Measurements from ENCODE around the gene KRT37. TPM values are rescaled to one million over a fixed set of nuclear protein-coding genes. Genes with fewer than 3 reads are reported as not detected.

KRT37 gene
- not detected in 2 replicates for total RNA-seq

GRCh38 chr17:41424111-41424635, at the start of gene KRT37:
Gene KRT37, minus strand, starts transcription at chr17:41424585. Its CDS starts 62 bp downstream, at chr17:41424523.

DNA sequence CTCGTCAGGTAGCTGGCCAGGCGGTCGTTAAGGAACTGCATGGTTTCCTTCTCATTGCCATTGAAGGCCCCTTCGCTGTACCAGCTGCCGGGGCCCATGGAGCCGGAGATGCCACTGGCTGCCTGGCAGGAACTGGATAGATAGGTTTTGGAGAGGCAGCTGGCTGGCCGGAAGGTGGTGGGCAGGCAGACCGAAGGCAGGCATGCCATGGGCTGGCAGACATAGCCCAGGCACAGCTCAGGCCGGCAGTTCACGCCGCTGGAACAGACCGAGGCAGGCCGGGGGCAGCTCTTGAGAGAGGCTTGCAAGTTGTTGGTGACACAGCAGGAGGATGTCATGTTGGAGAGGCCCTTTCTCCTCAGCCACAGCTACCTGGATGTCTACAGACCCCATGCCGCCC, 42.6 kb upstream of the KRT37 start, which contains the start of gene KRT32:
Gene KRT32, minus strand, starts transcription at position 399 of the 400 bp plus-strand sequence. Its CDS starts 61 bp downstream, at position 338.

GRCh38 chr17:41440531-41441033, 16.2 kb upstream of the KRT37 start, which contains the start of gene KRT38:
Gene KRT38, minus strand, starts transcription at chr17:41440983. Its CDS starts 62 bp downstream, at chr17:41440921.

DNA sequence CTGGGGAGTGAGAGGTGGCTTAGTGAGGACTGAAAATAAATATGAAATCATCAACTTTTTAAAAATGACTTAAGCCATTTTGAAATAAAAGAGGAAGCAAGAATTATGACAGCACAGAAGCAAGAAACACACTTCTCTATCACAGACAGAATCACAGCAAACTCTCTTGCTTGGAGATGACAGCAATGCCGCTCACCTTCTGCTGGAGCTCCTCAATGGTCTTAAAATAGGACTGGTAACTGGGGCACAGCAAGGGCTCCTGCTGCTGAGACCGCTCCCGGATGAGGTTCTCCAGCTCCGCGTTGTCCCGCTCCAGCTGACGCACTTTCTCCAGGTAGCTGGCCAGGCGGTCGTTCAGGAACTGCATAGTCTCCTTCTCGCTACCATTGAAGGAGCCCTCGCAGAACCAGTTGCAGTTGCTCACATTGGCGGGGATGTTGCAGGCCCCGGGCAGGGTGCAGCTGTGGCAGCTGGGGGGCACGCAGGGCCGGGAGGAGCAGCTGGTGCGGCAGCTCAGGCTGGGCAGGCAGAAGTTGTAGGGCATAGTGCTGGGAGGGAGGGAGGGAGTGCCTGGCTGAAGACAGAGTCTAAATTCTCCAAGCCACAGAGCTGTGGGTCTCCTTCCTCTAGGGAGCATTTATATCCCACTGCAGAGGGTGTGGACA, 27.3 kb downstream of the KRT37 start, which contains the start of gene KRT31:
Gene KRT31, minus strand, starts transcription at position 613 of the 665 bp plus-strand sequence. Its CDS starts 69 bp downstream, at position 544.

GRCh38 chr17:41381943-41382342, 42.4 kb downstream of the KRT37 start, which contains the start of gene KRT34:
Gene KRT34, minus strand, starts transcription at chr17:41382306. Its CDS starts 60 bp downstream, at chr17:41382246.

Small RNA genes lying within 50 kb of the gene (small RNA-seq; reads per million reads assigned to genes)
- gene RNU2-32P: 166 reads per million, percentile 99 among the genes with 10 or more reads in this experiment

Other genes with a start within 250 kb of the KRT37 start
- gene KRTAP4-2, start 246.4 kb downstream of the KRT37 start, total RNA-seq: not detected in 2 replicates
- gene KRTAP4-1, start 239.7 kb downstream of the KRT37 start, total RNA-seq: not detected in 2 replicates
- not detected in 2 replicates for gene KRTAP9-1, start 234.7 kb downstream of the KRT37 start, total RNA-seq
- gene KRTAP9-2, start 197.9 kb downstream of the KRT37 start, total RNA-seq: not detected in 2 replicates
- gene KRTAP9-3, start 192.1 kb downstream of the KRT37 start, total RNA-seq: not detected in 2 replicates
- gene KRTAP9-8, start 186.6 kb downstream of the KRT37 start, total RNA-seq: not detected in 2 replicates
- not detected in 2 replicates for gene KRTAP9-4, start 174.9 kb downstream of the KRT37 start, total RNA-seq
- not detected in 2 replicates for gene KRTAP9-9, start 169.2 kb downstream of the KRT37 start, total RNA-seq
- gene KRTAP9-6, start 159.2 kb downstream of the KRT37 start, total RNA-seq: not detected in 2 replicates
- gene KRTAP9-7, start 148.9 kb downstream of the KRT37 start, total RNA-seq: not detected in 2 replicates
- gene KRTAP29-1, start 121.7 kb downstream of the KRT37 start, total RNA-seq: not detected in 2 replicates
- not detected in 2 replicates for gene KRTAP16-1, start 115.3 kb downstream of the KRT37 start, total RNA-seq
- gene KRTAP17-1, start 108.9 kb downstream of the KRT37 start, total RNA-seq: not detected in 2 replicates
- gene KRT33A, start 73.8 kb downstream of the KRT37 start, total RNA-seq: not detected in 2 replicates
- not detected in 2 replicates for gene KRT33B, start 54.8 kb downstream of the KRT37 start, total RNA-seq
- gene KRT34, start 42.3 kb downstream of the KRT37 start, total RNA-seq: not detected in 2 replicates
- gene KRT31, start 27.0 kb downstream of the KRT37 start, total RNA-seq: not detected in 2 replicates
- not detected in 2 replicates for gene KRT38, start 16.4 kb upstream of the KRT37 start, total RNA-seq
- not detected in 2 replicates for gene KRT32, start 42.8 kb upstream of the KRT37 start, total RNA-seq
- gene KRT35, start 56.6 kb upstream of the KRT37 start, total RNA-seq: not detected in 2 replicates
- not detected in 2 replicates for gene KRT36, start 65.3 kb upstream of the KRT37 start, total RNA-seq
- not detected in 2 replicates for gene KRT13, start 81.0 kb upstream of the KRT37 start, total RNA-seq
- gene KRT15, start 94.3 kb upstream of the KRT37 start, total RNA-seq: 0.65 and 2.8 TPM in 2 replicates
- 25.5 and 62.2 TPM in 2 replicates for gene KRT19, start 103.7 kb upstream of the KRT37 start, total RNA-seq
- not detected in 2 replicates for gene KRT9, start 147.5 kb upstream of the KRT37 start, total RNA-seq
- gene KRT14, start 162.3 kb upstream of the KRT37 start, total RNA-seq: not detected in 2 replicates
- not detected in 2 replicates for gene KRT16, start 188.2 kb upstream of the KRT37 start, total RNA-seq
- gene KRT17, start 200.0 kb upstream of the KRT37 start, total RNA-seq: 0.38 TPM in 1 of 2 replicates, not detected in the other

Data from vein endothelial cell (primary cell).